Rectal smooth muscle tissue (tissue), 1 donor: Measurements from ENCODE around the gene MYOZ3.

ENCODE experiments used
- H3K27ac ChIP-seq: one replicate; pipeline ENCODE4 v1.7.0; 2013; ENCODE audit warnings: low read depth, low read length, inconsistent platforms
- H3K27me3 ChIP-seq: one replicate; pipeline ENCODE4 v1.7.0; 2013; ENCODE audit warnings: low read length; ENCODE audit not compliant: control insufficient read depth, insufficient read depth
- H3K36me3 ChIP-seq: one replicate; pipeline ENCODE4 v1.7.0; 2013; ENCODE audit warnings: low read length; ENCODE audit not compliant: control insufficient read depth, insufficient read depth
- H3K4me1 ChIP-seq: one replicate; pipeline ENCODE4 v1.7.0; 2013; ENCODE audit warnings: low read length; ENCODE audit not compliant: control insufficient read depth, insufficient read depth
- H3K4me3 ChIP-seq: one replicate; pipeline ENCODE4 v1.7.0; 2013; ENCODE audit warnings: low read length
- H3K9ac ChIP-seq: one replicate; pipeline ENCODE4 v1.7.0; 2013; ENCODE audit warnings: low read length

The MYOZ3 gene

GRCh38 chr5:150649108-150650020 is 11.7 kb upstream of the MYOZ3 start:
- no peaks in the 10 kb centered on the region for H3K27me3 ChIP-seq
- no peak overlapping the region for H3K4me3 ChIP-seq
- peaks cover 14% of the 10 kb centered on the region for H3K4me1 ChIP-seq
- H3K36me3 ChIP-seq, result peaks cover 7% of the 10 kb centered on the region
- no peak overlapping the region for H3K27ac ChIP-seq
- no peak overlapping the region for H3K9ac ChIP-seq

- Histone ChIP-seq H3K27ac (no peak overlapping the region), H3K36me3 (peaks cover 7% of the 10 kb centered on the region), H3K4me1 (peaks cover 5% of the 10 kb centered on the region)
Measured at GRCh38 chr5:150650021-150651006, 10.7 kb upstream of the MYOZ3 start.

GRCh38 chr5:150651382-150651781 is 9.7 kb upstream of the MYOZ3 start:
- Histone ChIP-seq H3K27me3 (no peaks in the 10 kb centered on the region), H3K4me1 (no peaks in the 10 kb centered on the region), H3K9ac (no peak overlapping the region), H3K27ac (no peak overlapping the region), H3K4me3 (no peak overlapping the region), H3K36me3 (peaks cover 7% of the 10 kb centered on the region)

More at GRCh38 chr5:150650021-150651006, 10.7 kb upstream of the MYOZ3 start:
- no peak overlapping the region for H3K4me3 ChIP-seq
- no peak overlapping the region for H3K9ac ChIP-seq
- H3K27me3 ChIP-seq, result no peaks in the 10 kb centered on the region

- Histone ChIP-seq H3K9ac (no peak overlapping the region), H3K36me3 (peaks cover 7% of the 10 kb centered on the region), H3K4me3 (no peak overlapping the region), H3K27ac (no peak overlapping the region), H3K4me1 (peaks cover 2% of the 10 kb centered on the region), H3K27me3 (no peaks in the 10 kb centered on the region)
Measured at GRCh38 chr5:150651924-150652671, 9.0 kb upstream of the MYOZ3 start.

- Histone ChIP-seq H3K36me3 (peaks cover 5% of the 10 kb centered on the region), H3K27me3 (no peaks in the 10 kb centered on the region), H3K4me1 (peaks cover 7% of the 10 kb centered on the region), H3K9ac (no peak overlapping the region), H3K4me3 (no peak overlapping the region), H3K27ac (no peak overlapping the region)
Measured at GRCh38 chr5:150653145-150653761, 7.8 kb upstream of the MYOZ3 start.

- no peak overlapping the region for H3K4me3 ChIP-seq
- no peak overlapping the region for H3K27ac ChIP-seq
- peaks cover 7% of the 10 kb centered on the region for H3K4me1 ChIP-seq
- H3K27me3 ChIP-seq, result no peaks in the 10 kb centered on the region
- no peak overlapping the region for H3K9ac ChIP-seq
- no peaks in the 10 kb centered on the region for H3K36me3 ChIP-seq
Measured at GRCh38 chr5:150653762-150654556, 7.1 kb upstream of the MYOZ3 start.

GRCh38 chr5:150655221-150655620 is 5.8 kb upstream of the MYOZ3 start:
- Histone ChIP-seq H3K27ac (no peak overlapping the region), H3K27me3 (no peaks in the 10 kb centered on the region), H3K4me1 (peaks cover 7% of the 10 kb centered on the region), H3K4me3 (no peak overlapping the region), H3K36me3 (no peaks in the 10 kb centered on the region), H3K9ac (no peak overlapping the region)

- H3K4me3 ChIP-seq, result peak overlapping the region; percentile 69
- no peak overlapping the region for H3K9ac ChIP-seq
- H3K27me3 ChIP-seq, result no peaks in the 10 kb centered on the region
- no peaks in the 10 kb centered on the region for H3K36me3 ChIP-seq
- H3K4me1 ChIP-seq, result peaks cover 7% of the 10 kb centered on the region
- no peak overlapping the region for H3K27ac ChIP-seq
Measured at GRCh38 chr5:150656191-150657132, 4.6 kb upstream of the MYOZ3 start.

GRCh38 chr5:150658121-150658520 is 2.9 kb upstream of the MYOZ3 start:
- no peak overlapping the region for H3K9ac ChIP-seq
- H3K27ac ChIP-seq, result no peak overlapping the region
- H3K4me3 ChIP-seq, result no peak overlapping the region
- no peaks in the 10 kb centered on the region for H3K36me3 ChIP-seq
- H3K27me3 ChIP-seq, result no peaks in the 10 kb centered on the region
- H3K4me1 ChIP-seq, result peaks cover 7% of the 10 kb centered on the region

GRCh38 chr5:150658699-150659265 is 2.3 kb upstream of the MYOZ3 start:
- Histone ChIP-seq H3K27me3 (no peaks in the 10 kb centered on the region), H3K4me3 (no peak overlapping the region), H3K9ac (no peak overlapping the region), H3K36me3 (no peaks in the 10 kb centered on the region), H3K27ac (no peak overlapping the region), H3K4me1 (peaks cover 7% of the 10 kb centered on the region)
